ENCODE data around the gene TMPRSS13.

Gene TMPRSS13

GRCh38 chr11:117929142-117929915 lies at the start of gene TMPRSS13:
TMPRSS13 (minus strand) TSS chr11:117929402; CDS start chr11:117929307, 95 bp downstream.
- TF ChIP-seq GATA3 (IDR thresholded peaks at IDR 0.05; ENCODE audit: low read depth, low read length): no peak
- TF ChIP-seq GATA2 (IDR thresholded peaks at IDR 0.05; ENCODE audit: low read depth, low read length): no peak

- TF ChIP-seq GATA2 (IDR thresholded peaks at IDR 0.05; ENCODE audit: low read depth, low read length): no peak
- no peak for TF ChIP-seq GATA3 (IDR thresholded peaks at IDR 0.05; ENCODE audit: low read depth, low read length)
These were observed 49.8 kb upstream of the TMPRSS13 start for GRCh38 chr11:117978991-117979390.

GRCh38 chr11:117977029-117977428 lies 47.8 kb upstream of the TMPRSS13 start:
- TF ChIP-seq GATA3 (IDR thresholded peaks at IDR 0.05; ENCODE audit: low read depth, low read length) (no peak), GATA2 (IDR thresholded peaks at IDR 0.05; ENCODE audit: low read depth, low read length) (no peak)

- TF ChIP-seq GATA3 (IDR thresholded peaks at IDR 0.05; ENCODE audit: low read depth, low read length) (no peak), GATA2 (IDR thresholded peaks at IDR 0.05; ENCODE audit: low read depth, low read length) (no peak)
These were observed 47.2 kb upstream of the TMPRSS13 start for GRCh38 chr11:117976445-117976844.

- no peak for TF ChIP-seq GATA3 (IDR thresholded peaks at IDR 0.05; ENCODE audit: low read depth, low read length)
- no peak for TF ChIP-seq GATA2 (IDR thresholded peaks at IDR 0.05; ENCODE audit: low read depth, low read length)
These were observed 44.3 kb upstream of the TMPRSS13 start for GRCh38 chr11:117973503-117973860.

- TF ChIP-seq GATA2 (IDR thresholded peaks at IDR 0.05; ENCODE audit: low read depth, low read length): no peak
- no peak for TF ChIP-seq GATA3 (IDR thresholded peaks at IDR 0.05; ENCODE audit: low read depth, low read length)
These were observed 43.7 kb upstream of the TMPRSS13 start for GRCh38 chr11:117972629-117973502.

- TF ChIP-seq GATA3 (IDR thresholded peaks at IDR 0.05; ENCODE audit: low read depth, low read length): no peak
- no peak for TF ChIP-seq GATA2 (IDR thresholded peaks at IDR 0.05; ENCODE audit: low read depth, low read length)
These were observed 42.8 kb upstream of the TMPRSS13 start for GRCh38 chr11:117972044-117972443.

GRCh38 chr11:117970400-117971024 lies 41.3 kb upstream of the TMPRSS13 start:
- no peak for TF ChIP-seq GATA3 (IDR thresholded peaks at IDR 0.05; ENCODE audit: low read depth, low read length)
- no peak for TF ChIP-seq GATA2 (IDR thresholded peaks at IDR 0.05; ENCODE audit: low read depth, low read length)

- no peak for TF ChIP-seq GATA2 (IDR thresholded peaks at IDR 0.05; ENCODE audit: low read depth, low read length)
- TF ChIP-seq GATA3 (IDR thresholded peaks at IDR 0.05; ENCODE audit: low read depth, low read length): no peak
These were observed 40.2 kb upstream of the TMPRSS13 start for GRCh38 chr11:117969160-117969991.

- no peak for TF ChIP-seq GATA2 (IDR thresholded peaks at IDR 0.05; ENCODE audit: low read depth, low read length)
- TF ChIP-seq GATA3 (IDR thresholded peaks at IDR 0.05; ENCODE audit: low read depth, low read length): no peak
These were observed 37.7 kb upstream of the TMPRSS13 start for GRCh38 chr11:117966908-117967307.

- TF ChIP-seq GATA2 (IDR thresholded peaks at IDR 0.05; ENCODE audit: low read depth, low read length): no peak
- no peak for TF ChIP-seq GATA3 (IDR thresholded peaks at IDR 0.05; ENCODE audit: low read depth, low read length)
These were observed 33.6 kb upstream of the TMPRSS13 start for GRCh38 chr11:117962826-117963225.

GRCh38 chr11:117961896-117962295 lies 32.7 kb upstream of the TMPRSS13 start:
- TF ChIP-seq GATA2 (IDR thresholded peaks at IDR 0.05; ENCODE audit: low read depth, low read length) (no peak), GATA3 (IDR thresholded peaks at IDR 0.05; ENCODE audit: low read depth, low read length) (no peak)

GRCh38 chr11:117960406-117960805 lies 31.2 kb upstream of the TMPRSS13 start:
- TF ChIP-seq GATA2 (IDR thresholded peaks at IDR 0.05; ENCODE audit: low read depth, low read length) (no peak), GATA3 (IDR thresholded peaks at IDR 0.05; ENCODE audit: low read depth, low read length) (no peak)
